GM21737 (cell line): ENCODE results near the gene BNIPL.
A peak's percentile ranks its signal among the peaks of the same experiment; 100 is the strongest.

Experiments used
- ATAC-seq: cut with Tn5 transposase; IDR thresholded peaks from one replicate; pipeline ENCODE4 v1.9.1; 2021; ENCODE audit warnings: mild to moderate bottlenecking, moderate library complexity; ENCODE audit not compliant: unreplicated experiment

Gene BNIPL, protein sequence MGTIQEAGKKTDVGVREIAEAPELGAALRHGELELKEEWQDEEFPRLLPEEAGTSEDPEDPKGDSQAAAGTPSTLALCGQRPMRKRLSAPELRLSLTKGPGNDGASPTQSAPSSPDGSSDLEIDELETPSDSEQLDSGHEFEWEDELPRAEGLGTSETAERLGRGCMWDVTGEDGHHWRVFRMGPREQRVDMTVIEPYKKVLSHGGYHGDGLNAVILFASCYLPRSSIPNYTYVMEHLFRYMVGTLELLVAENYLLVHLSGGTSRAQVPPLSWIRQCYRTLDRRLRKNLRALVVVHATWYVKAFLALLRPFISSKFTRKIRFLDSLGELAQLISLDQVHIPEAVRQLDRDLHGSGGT

DNA sequence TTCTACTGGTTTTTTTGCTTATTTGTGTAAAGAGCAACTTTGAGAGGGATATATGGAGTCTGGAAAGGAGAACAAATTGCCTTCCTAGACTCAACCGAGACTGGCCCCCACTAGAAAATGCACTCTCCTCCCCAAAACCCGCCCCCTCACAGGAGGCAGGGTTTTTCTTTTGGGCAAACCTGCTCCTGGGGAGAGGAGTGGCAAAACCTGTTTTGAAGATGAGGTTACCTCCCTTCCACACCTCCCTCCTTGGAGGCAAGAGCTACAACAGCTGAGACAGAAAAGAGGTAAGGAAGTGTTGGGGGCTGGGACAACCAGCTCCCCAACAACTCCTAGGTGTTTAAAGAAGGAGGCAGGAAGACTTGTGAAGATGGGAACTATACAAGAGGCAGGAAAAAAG is at the start of gene BNIPL:
Gene BNIPL, plus strand, starts transcription at position 231 of the 400 bp plus-strand sequence. Its CDS starts 140 bp downstream, at position 371.
- no peak for ATAC-seq

DNA sequence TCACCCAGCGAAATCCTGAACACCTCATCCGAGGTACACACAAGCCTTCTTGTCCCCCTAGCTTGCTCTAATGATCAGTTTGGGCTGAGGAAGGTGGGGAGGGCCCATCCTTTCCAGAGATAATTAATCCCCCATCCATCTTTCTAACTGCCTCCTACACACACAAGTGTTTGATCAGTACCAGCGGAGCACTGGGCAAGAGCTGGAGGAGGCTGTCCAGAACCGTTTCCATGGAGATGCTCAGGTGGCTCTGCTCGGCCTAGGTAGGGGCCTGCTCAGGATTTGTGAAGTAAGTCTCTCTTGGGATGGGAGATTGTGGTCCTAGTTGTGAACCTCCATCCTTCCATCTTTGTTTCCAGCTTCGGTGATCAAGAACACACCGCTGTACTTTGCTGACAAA is 48.5 kb upstream of the BNIPL start:
- ATAC-seq: no peak

DNA sequence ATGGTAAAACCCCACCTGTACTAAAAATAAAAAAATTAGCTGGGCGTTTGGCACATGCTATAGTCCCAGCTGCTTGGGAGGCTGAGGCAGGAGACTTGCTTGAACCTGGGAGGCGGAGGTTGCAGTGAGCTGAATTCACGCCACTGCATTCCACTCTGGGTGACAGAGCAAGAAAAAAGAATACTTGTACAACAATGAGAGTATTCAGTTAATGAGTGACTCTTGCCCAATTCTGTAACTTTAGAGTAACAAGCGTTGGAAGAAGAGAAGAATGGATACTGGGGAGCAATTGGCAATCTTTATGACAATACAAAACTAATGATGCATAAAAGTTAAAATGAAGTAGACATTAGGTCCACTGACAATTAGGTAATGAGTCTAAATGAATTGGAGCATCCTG is 43.8 kb upstream of the BNIPL start:
- no peak for ATAC-seq

DNA sequence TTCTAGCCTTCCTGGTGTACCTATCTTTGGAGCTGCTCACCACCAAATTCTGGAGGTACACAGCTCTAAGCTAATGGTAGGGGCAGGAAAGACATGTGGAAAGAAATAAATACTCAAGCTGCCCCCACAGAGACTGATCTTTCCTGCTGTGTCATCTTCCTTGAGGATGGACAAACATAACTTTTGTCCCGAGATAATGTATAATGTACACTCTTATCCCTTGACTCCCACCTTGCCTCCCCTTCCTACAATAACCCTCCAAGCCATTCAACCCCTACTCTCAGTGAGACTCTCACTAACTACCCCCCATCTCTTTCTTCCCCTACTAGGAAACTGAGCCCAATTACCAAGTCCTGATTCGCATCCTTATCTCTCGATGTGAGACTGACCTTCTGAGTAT is 42.1 kb upstream of the BNIPL start:
- no peak for ATAC-seq

DNA sequence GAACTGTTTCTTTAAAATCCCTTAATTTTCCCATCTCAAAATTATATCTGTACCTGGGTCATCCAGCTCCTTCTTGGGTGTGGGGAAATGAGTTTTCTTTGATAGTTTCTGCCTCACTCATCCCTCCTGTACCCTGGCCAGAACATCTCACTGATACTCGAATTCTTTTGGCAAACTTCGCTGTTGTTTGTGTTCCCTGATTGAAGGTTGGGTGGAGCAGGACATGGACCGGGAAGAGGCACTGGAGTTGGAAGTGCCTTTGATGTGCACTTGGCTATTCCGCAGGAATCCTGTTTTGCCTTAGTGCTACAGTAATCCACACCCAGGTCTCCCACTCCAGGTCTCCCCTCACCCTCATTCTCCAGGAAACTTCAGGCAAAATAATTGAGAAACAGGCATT is 40.9 kb upstream of the BNIPL start:
- no peak for ATAC-seq

DNA sequence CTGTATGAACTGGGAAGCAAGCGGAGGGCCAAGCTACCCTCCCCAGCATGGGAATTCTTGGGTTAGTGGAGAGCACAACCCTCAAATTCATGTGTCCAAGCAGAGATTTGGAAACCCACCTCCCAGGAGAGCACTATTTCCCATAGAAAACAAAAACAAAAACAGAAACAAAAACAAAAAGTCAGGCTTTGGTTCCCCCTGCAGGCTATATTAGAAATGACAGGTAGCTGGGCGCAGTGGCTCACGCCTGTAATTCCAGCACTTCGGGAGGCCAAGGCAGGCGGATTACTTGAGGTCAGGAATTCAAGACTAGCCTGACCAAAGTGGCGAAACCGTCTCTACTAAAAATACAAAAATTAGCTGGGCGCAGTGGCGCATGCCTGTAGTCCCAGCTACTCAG is 40.5 kb upstream of the BNIPL start:
- ATAC-seq: no peak

DNA sequence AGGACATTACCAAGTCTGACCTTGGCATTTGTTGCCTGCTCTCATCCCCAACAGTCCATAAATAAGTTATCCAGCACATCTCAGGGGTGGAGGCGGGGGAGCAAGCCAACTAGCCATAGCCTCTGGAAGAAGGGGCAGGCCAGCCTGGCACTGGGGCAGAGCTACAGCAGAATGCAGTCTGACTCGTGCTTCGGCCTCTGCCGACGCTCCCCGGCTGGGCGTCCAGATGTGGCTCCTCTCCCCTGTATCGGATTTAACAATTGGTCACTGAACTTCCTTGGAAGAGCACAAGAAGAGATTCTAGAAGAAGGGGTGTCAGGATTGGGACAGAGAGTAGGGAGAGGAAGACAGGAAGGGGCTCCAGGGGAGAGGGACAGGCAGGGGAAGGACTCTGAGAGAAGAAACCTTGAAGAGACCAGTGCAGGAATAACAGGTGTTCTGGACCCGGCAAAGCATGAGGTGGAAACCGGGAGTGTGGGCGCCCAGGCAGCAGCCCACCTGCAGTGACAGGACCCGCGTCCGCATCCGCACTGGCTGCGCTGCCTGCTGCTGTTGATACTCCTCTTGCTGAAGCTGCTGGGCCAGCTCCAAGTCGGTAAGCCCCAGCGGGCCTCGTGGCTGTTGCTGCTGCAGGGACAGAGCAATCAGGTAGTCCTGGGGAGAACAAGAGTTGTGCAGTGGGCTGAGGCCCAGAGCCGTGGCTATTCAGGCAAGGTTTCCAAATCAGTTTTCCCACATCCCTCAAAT is 39.1 kb upstream of the BNIPL start:
- no peak for ATAC-seq

DNA sequence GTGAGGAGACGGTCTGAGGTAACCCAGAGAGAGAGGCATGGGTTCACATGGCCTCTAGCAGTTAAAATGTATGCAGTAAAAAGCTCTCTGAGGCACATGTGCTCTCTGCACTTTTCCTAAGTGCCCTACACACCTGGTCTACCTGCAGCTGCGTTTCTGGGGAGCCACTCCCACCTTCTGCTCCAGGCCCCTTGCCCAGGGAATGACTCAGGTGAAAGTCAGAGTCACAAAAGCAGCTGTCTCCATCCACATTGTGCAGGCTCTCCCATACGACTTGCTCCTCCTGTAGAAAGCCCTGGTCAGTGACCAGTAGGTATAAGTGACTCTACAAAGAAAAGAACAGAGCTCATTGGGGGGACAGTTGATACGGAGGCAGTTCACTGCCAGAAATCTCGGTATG is 38.4 kb upstream of the BNIPL start:
- no peak for ATAC-seq

DNA sequence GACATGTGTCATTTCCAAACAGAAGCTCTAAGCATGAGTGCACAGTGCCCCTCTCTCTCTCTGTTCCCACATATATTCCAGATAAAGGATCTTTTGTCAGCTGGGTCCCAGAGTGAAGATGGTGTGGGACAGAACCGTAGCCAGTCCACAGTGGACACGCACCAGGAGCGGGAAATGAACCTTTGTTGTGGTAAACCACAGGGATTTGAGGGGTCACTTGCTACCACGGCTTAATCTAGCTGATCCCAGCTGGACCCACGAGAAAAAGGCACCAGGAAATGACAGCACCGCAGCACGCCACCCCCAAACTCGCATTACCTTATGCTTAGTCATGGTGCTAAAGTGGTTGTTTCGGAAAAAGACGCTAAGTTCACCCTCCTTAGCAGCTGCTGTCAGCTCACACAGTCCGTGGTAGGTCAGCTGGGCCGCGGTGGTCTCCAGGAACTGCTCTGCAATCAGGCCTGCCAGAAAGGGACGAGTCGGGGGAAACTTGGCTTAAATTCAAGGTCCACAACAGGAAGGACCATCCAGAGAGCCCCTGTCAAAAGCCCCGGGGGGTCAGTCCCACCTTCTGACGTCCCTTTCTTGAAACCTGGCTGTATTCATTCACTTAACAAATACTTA is 37.2 kb upstream of the BNIPL start:
- ATAC-seq: no peak

DNA sequence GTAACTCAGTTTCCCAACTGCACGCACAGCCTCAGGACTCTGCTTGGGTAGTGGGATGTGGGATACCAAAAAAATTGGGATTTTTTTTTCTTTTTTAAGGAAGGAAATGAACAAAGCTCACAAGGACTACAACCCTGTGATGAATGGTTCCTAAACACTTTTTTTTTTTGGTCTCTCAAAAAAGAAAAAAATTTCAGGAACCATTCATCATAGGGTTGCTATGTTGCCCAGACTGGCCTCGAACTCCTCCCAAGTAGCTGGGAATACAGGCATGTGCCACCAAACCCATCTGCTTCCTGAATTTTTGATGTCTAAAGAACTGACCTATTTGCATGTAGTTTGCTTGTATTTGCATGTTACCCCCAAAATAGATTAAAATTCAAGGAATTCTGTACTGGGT is 36.5 kb upstream of the BNIPL start:
- ATAC-seq: no peak

DNA sequence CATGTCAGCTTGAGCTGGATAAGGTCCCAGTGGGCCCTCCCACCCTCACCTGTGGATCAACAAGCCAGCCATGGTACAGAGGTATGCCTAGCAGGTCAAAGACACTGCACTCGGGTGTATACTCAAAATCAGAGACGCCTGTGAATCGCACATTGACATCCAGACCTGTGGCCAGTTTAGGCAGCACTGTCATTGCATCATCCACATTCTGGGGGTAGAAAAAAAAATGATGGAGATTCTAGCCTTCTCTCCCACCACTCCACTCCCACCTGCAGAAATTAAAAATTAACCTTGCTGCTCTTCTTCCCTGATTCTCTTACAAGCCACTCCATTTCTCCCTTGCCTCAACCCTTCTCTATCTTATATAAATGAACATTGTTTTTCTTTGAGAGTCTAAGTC is 36.0 kb upstream of the BNIPL start:
- ATAC-seq: no peak

DNA sequence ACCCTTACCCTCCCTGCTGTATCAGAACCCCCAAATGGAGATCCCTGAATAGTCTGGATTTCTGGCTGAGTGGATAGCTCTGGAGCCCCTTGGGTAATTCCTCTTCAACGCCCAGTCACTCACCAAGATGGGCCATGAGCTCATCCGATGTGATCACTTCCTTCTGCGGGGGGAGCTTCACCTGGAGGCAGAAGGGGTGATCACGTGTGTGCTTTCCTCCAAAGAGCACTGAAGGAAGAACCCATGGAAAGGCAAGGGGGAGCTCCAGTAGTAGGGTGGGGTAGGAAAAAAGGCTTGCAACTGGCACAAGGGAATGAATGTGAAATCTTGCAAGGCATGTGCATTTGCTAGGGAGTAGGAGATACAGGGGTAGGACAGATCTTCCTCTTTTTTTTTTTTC is 34.8 kb upstream of the BNIPL start:
- ATAC-seq: no peak

DNA sequence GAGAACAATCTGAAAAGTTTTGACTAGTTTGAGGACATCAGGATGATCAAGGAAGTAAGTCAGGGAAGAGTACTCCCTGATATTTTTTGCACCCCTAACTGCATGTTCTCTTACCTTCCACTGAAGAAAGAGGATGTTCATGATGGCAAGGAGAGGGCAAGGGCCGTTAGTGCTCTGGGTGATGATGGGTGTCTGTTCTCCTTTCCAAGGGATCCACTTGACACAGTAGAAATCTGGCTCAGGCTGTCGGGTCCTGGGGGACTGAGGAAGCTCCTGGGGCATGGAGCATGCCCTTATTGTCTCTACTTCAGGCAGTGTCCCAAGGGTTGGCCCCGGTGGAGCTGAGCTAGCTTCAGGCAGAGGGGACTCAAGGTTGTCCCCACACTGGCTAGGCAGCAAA is 34.3 kb upstream of the BNIPL start:
- no peak for ATAC-seq

DNA sequence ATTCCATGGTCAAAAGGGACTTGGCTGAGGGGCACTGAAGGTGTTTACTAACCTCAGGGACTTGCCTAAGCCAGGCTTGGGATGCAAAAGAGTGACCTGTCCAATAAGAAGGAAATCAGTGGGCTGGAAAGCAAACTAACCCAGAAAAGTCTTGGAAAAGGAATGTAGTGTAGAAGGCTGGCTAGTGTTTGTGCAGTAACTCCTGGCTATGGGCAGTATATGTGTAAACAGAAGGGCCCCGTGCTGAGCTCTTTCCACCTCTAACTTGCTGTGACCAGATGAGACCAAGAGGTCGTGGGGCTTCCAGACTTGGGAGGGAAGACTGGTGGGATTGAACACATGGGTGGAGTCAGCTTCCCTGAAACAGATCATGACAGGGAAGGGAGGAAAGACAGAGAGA is 33.8 kb upstream of the BNIPL start:
- no peak for ATAC-seq

DNA sequence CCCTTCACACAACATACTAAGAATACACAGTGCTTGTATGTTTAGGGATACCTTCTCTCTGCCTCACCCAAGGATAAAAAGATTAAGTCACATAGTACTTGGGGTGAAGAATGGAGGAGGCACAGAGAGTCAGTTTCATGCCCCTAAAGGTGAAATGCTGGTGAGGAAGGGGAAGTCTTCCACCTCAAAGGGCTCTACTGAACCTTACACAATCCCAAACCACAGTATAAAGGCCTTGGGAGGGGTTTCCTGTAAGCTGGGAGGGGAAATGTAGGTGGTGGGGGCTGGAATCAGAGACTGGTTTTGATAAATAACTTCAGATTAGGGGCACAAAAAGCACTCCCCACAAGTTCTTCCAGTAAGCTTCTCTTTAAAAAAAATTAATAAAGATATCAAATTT is 33.2 kb upstream of the BNIPL start:
- ATAC-seq: no peak

DNA sequence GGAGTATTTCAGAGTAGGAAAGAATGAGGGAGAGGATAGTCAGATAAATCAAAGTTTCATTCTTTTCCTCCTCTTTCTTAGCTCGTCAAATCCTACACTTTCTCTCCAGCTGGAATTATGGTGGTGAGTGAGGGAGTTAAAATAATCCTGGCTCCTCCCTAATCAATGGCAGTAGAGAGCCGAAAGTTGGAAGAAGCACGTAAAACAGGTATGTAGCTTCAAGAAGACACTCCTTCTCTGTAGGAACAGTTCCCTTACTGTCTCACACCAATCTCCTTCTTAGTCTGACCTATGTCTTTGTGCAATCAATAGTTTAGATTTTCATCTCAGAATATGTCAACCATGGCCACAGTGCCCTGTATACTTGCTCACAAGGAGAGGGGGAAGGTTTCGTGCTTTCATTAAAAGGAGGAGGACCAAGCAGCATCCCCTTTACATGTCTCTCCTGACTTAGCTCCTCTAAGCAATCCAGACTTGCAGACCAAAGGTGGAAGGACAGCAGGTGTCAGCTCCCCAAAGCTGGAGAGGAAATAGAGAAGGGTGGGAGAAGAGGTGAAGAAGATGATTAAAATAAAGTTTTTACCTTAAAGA is 30.6 kb upstream of the BNIPL start:
- no peak for ATAC-seq

DNA sequence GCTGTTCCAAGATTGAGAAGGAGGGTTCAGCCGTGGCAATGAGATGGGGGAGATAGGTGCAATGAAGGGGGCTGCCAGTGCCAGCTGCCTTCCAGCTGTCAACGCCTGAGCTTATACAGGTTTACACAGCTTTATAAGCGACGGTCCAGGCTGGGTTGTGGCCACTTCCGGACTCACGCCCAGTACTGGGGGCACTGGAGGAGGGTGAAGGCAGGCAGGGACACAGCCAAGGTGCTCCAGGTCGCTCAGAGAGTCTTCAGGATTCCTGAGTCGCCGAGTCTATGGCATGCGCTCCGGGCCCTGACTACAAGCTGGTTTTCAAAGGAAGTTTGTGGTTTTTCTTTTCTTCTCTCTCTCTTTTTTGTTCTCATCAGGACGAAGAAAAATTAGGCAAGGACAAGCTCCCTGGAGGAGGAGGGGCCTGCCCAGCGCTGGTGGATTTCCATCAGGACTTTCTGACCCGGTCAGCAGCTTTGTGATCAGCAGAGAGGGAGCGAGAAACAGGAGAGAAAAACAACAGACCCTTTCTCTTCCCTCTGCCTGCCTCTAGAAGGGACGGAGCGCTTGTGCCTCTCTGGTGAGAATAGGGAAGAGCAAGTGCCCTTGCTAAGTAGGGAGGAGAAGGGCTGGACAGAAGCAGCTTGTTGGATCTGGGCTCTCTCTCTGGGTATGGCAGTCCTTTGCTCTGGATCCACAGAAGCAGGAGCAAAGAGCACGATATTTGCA is 29.9 kb upstream of the BNIPL start, which contains the start of gene MINDY1:
Gene MINDY1, minus strand, starts transcription at position 576 of the 726 bp plus-strand sequence. CDS start 4,285 bp downstream, outside the sequence.
- ATAC-seq: peak; percentile 40

DNA sequence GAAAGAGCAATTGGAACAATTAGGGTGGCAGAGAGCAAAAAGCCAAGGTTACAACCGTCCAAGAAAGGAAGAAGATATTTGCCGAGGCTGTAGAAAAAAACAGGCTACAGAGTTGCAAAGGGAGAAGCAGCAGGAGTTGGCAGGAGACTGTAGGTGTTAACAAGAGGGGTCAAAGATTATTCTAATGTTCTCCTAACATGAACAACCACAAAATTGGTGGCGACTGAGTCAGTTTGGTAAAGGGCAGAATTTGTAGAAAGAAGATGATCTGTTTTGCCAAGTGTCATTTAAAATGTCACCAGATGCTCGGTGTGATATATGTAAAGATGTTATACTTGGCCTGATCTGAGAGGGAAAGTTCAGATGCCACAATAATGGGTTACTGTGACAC is 28.5 kb upstream of the BNIPL start:
- ATAC-seq: peak; percentile 2

DNA sequence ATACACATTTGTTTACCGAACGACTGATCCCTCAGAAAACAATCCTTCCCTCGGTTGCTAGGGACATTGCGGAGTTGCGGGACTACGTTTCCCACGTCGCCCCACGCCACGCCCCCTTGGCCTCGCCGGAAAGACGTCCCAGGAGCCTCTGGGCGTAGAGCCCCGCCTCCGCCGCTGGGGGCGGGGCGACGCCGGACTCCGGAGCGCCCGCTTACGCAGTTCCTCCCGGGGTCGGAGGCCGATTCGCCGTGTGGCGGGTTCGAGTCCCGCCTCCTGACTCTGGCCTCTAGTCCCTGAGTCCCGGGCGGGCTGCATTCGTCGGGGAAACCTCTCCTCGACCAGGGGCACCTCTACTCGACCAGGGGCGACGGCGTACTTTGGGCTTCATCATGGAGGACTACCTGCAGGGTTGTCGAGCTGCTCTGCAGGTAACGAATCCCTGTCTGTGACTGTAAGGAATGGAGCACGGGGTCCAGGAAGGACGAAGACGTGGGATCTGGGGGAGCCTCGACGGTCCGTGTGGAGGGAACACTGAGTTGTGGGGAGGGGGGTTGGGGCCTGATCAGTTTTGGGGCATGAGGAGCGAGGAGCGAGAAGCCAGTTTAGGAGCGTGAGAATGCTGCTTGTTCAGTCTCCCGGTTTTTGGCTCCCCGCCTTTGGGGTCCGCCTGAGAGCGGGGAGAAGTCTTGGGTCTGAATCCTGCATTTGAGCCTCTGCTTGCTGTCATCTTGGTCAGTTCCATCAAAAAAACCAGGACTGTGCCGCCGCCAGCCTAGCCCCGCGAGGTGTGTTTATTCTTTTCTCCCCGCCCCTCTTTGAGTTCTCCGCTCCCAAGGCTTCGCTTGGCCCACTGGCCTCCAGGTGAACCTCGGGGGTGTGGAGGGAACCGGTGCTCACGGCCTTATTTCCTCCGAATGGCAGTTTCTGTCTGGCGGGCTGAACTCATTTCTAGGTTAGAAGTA is 27.9 kb upstream of the BNIPL start, which contains the start of gene PRUNE1:
Gene PRUNE1, plus strand, starts transcription at position 206 of the 962 bp plus-strand sequence. Its CDS starts 184 bp downstream, at position 390.
- peak; percentile 84 for ATAC-seq

DNA sequence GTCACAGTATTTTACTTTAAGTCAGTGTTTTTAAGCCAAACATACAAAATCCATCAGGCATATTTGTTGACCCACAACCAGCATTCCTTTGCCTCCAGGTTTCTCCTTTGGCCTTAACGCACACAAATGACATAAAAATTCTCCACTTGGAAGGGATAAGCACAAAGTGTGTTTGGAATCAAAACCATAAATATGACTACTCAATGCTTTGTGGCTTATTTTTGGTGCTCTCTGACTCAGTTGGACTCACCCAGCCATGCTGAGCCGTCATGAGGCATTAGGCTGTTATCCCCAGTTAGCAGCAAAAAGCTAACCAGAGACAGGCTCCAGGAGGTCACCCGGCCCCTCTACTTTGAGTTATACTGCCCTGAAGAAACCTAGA is 27.2 kb upstream of the BNIPL start:
- no peak for ATAC-seq
